Activated gamma-delta T cell (primary cell): ENCODE measurements around the gene ARHGAP26.
"Not testable (repeated sequence)": the region's sequence is repeated elsewhere in the genome, so short reads cannot be mapped to it uniquely, and the experiment has no call there.

Source experiments
- DNase-seq: peaks from one replicate; lab custom pipeline; 2025; lab: John Stamatoyannopoulos, UW

Gene ARHGAP26

DNA sequence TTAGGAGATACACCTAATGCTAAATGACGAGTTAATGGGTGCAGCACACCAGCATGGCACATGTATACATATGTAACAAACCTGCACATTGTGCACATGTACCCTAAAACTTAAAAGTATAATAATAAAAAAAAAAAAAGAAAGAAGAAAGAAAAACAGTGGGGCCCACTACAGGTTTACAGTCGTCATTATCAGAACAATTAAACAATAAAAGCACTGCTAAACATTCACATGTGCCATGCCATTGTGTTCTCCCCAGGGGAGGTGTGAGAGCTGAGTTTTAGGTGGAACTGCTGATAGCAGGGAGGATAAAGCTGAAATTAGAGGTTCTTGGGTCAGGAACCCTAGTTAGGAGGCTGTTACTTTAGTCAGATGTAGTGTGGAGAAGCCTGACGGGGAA lies 348.6 kb downstream of the ARHGAP26 start:
- DNase-seq: not testable (repeated sequence)

DNA sequence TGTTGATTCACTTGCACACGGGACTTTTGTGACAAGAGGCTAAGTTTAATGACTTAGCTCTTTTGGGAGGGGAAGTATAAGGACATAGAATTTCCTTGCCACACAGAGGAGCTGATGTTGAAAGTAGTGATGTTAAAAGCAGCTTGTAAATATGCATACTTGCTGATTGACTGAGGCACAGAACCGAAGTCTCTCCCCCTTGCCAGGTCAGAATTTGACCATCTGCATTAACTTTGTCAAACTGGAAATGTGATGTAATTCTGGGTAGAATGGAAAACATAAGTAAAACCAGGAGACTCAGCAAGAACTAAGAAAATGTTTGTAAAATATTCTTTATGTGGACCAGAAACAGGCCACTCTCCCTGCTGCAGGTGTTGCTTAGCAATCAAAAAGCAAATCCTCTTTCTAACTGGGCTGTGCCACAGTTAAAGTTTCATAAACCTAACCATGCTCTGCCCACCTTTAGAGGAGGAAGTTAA lies 349.2 kb downstream of the ARHGAP26 start:
- DNase-seq: no peak

DNA sequence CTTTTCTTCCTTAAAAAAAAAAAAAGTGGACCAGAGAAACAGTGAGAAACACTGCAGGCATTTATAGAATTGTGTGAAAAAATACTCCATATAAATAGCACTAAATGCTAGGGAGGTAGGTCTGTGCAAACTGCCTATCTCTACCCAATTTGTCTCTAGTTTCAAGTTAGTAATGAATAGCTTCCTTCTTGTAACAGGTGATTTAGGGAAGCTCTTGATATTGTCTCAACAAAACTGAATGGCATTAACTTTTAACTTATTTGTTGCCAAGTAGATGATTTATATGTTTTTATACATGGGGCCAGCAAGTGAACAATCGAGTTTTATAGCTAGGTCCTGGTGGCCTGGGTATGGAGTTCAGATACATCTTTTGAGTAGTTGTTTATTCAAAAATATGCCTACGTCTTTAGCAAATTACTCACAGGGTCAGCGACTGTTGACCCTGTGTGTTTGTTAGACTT lies 349.7 kb downstream of the ARHGAP26 start:
- no peak for DNase-seq

DNA sequence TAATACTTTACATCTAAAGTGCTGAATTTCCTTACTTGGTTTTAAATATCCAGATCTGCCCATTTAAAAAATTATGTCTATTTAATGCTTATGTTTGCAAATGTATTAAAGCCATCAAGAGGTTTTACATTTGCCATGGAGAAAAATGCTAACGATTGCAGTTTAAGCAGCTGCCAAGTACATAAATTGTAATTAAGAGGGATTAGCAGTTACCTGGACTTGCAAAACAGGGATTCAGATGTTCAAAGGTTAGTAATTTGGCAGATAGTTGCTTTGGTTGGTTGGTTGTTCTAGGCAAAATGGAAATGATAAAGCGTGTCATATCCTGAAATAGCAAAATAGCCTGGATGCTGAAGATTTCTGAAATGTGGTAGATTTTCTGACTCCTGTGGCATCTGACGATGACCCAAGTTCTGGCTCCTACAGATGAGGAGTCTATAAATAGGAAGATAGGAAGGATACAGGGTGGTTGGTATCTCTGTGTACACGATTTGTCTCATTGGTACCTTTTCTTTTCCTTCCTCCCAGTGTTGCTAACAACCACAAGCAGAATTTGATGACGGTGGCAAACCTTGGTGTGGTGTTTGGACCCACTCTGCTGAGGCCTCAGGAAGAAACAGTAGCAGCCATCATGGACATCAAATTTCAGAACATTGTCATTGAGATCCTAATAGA lies 350.4 kb downstream of the ARHGAP26 start:
- DNase-seq: no peak

DNA sequence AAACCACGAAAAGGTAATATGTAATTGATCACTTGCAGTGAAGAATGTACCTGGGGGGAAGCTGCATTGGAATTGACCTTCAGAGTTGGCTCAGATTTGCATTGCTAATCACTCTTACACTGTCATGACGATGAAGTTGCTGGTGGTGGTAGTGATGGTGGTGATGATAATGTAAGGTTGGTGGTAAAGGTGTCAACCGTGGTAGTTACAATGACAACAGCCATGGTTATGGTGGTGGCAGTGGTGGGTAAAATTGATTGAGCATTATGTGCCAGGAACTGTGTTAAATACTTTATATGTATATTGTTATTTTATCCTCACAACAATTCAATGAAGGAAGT lies 350.9 kb downstream of the ARHGAP26 start:
- DNase-seq: no peak

DNA sequence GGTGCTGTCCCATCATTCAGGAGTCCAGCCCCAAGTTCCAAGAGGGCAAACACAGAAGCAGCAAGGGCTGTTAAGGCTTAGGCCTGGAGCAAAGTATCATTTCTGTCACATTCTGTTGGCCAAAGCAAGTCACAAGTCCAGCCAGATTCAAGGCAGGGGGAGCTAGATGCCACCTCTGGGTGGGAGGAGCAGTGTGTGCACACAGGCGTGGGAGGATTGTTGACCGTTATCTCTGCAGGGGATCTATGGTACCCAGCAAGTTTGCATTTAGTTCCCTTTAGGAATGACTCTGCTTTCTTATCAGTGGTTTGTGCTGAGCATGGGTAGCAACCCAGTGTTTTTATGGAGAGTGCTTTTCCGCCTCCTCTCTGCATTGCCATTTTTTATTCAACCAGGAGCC lies 354.4 kb downstream of the ARHGAP26 start:
- no peak for DNase-seq

DNA sequence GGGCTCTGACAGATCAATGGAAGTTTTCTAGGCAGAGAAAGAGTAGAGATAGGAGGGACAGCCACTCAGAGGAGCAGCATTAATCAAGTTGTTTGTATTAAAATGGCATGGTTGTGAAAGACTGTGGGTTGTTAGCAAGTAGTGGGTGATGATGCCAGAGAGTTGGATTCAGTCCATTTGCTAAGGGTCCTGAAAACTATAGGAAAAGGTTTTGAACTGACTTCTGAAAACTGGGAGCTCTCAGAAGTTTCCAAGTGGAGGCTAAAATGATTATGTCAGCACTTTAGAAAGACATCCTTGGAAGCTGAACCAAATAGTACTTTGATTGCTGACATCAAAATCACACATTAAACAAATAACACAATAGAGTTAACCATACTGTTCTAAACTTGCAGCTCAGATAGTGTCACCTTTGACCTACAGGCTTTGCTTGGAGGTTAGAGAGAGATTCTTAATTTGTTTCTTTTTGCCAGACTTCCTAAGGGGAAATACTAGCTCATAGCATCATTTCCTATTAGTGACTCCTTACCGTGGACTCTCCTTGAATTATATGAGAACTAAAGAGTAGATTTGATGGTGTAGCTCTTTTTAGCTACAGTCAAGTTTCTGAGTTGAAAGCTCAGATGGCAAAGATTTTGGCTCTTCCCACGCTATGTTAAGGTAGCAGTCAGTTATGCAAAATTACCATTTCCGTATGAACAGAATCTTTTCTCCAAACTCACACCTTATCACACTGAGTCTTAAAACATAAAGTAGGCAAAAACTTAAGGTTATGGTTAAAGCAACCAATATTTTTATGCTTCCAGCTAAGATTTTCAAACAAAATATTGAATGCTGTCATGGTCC lies 356.2 kb downstream of the ARHGAP26 start:
- no peak for DNase-seq

DNA sequence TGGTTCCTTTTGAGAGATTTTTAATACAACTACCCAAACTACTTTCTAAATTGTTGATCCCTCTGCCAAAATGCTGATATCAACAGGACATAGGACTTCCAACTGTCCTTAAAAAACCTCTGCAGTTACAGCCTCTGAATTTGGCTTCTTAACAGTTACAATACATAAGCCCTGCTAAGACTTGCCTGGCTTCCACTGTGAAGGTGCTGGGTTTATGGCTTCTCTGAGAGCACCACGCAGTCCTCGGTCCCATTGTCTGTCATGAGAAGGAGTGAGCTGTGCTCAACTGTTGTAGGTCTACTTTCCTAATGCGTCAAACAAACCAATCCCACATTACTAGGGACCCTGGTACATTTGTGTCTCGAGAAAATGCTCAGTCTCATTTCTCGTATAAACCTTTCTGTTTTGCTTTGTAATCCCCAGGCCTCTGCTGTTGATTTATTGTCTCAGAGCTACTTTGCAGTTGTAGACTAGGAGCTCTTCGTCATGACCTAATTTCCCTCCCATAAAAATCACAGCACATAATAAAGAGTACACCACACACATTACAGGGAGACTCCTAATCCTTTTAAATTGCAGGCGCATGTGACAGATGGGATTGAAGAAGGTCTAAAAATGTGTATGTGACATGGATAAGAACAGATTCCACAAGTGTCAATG lies 358.4 kb downstream of the ARHGAP26 start:
- DNase-seq: no peak

DNA sequence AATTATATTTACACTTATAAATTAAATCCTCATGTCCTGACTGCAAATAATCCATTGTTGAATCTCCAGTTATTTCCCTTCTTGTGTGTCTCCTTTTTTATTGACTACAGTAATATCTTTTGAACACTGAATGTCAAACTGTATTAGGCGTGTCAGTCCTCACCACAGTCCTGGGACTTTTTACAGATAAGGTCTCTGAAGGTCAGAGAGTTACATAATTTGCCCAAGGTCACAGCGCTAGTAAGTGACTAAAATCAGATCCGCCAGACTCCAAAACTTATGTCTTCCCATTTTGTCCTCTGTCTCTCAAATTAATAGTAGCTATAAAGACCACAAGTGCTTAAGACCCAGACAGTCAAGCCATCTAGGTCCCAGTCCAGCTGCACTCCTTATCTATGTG lies 359.0 kb downstream of the ARHGAP26 start:
- no peak for DNase-seq

DNA sequence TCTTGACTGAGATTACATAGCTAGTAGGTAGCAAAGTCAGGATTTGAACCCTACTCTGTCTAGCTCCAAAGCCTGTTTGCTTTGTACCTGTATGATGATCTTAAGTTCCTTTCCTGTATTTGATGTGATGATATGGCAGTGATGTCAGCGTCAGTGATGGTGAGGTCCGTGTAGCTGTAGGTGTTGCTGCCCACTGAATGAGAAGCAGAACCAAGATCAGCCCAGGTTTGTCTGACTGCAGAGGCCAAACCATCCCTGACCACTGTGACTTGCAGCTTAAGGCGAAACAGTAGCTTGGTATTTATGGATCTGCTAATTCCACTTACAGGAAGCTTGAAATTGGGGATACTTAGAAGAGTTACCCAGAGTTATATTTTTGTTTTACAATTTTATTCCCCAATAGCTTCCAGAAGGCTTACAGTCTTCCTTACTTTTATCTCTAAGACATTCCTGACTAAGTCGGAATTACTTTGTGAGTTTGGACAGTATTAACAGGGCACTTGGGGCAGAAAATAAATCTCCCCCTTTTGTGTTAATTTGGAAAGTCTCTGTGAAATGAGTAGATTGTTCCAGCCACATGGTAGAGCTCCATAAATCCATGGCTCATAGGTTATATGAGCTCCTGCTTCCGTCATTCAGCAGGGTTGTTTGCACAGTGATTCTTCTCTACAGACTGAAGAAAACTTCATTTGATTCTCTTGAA lies 359.9 kb downstream of the ARHGAP26 start:
- DNase-seq: no peak

DNA sequence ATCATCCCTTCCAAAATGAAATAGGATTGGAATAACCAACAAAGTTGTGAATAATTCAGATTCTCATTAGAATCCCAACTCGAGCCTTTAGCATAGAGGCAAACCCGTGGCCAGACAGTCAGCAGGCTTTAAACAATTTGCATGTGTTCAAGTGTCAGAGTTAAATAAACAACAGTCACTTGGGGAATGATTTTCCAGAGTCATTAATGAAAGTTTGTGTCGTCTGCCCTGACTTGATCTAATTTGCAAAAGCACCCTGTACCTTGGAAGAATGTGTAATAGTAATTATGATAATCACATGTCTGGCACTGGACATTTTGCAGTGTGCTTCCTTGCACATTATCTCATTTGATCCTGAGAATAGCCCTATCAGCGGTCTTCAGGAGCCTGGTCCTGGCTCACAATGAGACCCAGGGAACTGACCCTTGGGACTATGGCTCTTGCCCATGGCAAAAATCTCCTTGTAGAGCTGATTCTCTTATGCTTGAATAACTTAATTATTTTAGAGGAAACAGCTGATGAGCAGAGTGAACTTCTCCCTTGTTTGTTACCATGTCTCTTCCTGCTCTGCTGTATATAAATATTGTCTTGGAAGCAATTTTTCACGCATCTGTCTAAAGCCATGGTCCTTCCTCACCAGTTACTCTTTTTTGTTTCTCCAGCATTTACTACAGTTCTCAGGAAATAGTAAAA lies 360.6 kb downstream of the ARHGAP26 start:
- no peak for DNase-seq

DNA sequence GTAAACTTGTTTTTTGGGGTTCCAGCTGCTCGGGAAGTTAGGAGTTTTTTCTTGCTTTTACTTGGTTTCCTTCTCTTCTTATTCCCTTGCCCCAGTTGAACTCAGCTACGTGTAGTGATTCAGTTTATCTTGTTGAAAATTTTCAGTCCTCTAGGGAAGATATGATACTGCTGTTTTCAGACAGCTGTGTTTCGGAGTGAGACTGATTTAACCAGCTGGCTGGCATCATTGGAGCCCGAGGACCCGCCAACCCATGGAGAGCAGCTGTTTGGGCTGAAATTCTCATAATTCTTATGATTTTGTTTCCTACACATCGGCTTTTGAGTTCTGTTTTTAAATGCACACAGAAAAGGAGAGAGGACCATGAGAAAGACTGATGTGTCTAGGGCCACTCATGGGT lies 361.8 kb downstream of the ARHGAP26 start:
- no peak for DNase-seq

DNA sequence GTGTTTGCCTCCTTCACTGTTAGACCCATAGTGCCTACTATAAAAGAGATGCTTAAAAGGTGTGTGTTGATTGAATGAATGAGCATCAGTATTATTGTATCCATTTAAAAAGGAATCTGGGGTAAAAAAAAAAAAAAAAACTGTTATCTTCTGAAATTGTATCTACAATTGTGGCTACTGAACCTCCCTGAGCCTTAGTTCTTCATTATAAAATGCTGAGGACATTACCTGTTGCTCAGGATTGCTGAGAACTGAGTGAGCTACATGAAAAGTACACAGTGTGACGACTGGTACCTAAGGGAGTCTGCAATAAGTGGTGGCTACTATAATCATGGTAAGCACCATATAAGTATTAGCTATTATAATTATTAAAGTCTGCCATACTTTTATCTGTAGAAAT lies 362.6 kb downstream of the ARHGAP26 start:
- DNase-seq: no peak

DNA sequence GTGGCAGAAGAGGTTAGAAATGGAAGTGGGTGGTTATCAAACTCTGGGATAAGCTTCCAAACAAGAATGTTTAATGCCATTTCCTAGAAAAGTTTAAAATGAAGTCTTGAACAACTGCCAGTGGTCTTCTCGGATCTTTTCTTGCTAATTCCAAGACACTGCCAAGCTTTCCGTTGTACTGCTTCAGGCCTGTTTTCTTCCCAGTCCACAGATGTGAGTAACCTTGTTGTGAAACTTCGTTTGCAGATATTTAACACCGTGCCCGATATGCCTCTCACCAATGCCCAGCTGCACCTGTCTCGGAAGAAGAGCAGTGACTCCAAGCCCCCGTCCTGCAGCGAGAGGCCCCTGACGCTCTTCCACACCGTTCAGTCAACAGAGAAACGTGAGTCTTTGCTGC lies 363.5 kb downstream of the ARHGAP26 start:
- DNase-seq: no peak

DNA sequence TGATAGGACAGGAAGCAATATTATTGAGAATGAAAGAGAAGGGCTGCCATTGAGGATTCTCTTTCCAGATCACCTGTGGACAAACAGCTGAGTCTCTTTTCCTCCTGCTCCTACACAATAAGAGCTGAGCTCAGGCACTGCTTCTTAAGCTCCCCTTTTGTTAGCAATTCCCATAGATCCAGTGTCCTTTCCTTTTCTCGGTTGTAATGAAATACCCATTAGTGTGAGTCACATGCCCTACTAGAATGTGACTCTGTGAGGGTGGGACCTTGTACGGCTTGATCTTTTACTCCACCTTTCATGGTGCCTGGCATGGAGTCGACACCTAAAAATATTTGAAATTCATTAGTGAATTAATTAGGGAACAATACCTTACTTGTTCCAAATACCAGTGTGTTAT lies 364.1 kb downstream of the ARHGAP26 start:
- DNase-seq: no peak

DNA sequence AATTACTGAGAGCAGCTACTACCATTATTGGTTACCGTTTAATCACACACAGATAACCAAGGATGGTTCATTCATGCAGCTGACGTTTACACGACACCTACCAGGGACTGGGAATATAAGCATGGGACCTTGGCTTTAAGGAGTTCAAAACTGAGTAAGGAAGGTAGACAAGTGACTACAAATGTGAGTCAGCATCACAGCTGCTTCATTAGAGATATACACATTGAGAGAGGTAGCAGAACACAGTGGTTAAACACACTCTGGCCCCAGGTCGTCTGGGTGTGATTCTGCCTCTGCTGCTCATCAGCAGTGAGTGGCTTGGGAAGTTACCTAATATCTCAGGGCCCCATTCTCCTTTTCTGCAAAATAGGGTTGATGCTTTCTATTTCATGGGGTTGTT lies 364.7 kb downstream of the ARHGAP26 start:
- no peak for DNase-seq

DNA sequence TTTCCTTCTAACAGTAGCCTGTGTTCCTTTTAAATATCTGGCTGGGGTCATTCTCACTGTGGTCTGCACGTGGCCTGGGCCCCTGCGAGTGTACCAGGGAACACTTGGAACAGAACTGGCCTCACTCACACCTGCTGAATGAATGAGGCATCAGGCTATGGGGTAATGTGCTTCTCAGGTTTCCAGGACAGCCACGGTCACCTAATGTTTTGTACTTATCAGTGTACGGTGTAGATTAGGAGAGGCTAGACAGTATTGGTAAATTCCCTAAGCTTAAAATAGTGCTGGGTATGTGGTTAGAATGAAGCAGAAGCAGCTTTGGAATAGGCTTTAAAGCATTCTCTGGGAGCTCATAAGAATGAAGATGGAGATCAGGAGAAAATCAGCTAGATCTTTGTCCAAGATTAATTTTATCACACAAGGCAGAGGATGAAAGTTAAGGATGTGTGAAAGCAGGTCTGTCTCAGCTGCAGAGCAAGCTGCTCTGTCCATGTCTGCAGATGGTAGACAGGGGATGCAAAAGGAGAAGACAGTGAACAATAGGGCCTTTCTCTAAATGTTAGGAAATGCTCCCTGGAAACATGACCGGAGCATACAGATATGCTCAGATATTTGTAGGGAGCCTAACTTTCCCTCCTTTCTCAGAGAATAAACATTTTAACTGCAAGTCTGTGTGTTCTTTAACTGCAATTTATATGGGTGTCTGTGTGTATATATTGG lies 365.8 kb downstream of the ARHGAP26 start:
- DNase-seq: no peak

DNA sequence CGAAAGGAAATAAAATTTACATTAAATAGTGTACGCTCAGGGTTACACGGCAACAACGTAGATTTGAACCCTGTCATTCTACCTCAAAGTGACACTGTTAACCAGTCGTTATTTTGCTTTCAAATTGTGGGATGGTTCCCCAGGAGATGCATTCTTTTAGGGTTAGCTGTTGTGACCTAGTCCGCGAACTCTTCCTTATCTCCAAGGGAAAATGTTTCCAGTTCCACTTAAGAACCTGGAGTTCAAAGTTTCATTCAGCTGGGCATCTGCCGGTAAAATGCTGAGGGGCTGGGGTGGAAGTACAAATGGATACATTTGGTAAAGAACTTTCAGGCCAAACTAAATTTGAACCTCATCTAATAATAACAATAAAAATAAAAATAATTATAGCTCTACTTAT lies 368.7 kb downstream of the ARHGAP26 start:
- no peak for DNase-seq

DNA sequence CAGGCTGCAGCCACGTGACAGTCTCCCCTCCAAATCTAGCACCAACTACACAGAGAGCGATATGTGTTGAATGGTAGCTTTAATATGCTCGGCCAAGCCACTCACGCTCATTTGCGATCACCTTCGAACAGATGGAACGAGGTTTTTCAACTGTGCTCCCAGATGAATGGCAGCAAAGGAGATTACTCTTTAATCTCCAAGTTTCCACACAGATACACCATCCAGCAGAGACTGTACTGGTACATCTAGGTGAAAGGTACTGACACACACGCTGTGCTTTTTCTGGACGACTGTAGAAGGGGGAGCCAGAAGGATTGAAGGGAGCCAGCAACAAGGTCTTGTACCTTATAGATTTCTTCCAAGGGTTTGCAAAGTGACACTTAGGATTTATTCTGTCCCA lies 369.4 kb downstream of the ARHGAP26 start:
- DNase-seq: no peak

DNA sequence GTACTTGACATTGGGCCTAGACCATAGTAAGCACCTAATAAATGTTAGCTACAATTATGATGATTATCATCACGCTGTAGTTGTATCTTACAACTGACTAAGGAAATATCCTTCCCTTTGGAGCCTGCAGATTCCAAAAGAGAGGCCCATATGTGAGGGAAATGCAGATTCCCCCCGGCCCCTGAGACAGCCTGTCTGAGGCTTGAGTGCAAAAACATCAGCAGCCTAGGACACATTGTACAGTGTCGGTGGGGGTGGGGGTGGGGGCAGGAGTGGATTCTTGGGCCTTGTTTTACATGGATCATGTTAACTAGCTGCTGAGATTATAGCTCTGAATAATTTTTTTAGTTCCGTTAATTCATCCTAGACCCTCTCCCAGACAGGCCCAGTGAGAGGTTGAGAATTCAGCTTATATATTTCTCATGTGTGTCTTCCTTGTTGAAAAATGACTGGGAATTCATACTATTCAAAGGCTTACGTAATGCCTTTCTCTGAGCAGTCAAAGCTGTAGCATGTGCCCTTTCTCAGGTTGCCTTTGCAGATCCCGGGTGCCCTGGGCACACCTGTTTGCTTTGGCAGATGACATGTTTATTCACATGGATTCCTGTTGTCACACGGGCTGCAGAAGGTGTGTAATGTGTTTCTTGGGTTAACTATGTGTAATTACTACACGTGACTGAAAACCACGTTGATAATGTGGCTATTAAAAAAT lies 370.5 kb downstream of the ARHGAP26 start:
- no peak for DNase-seq
